B cell (primary cell): ENCODE results near the gene DTWD2.

ENCODE experiments used
- CTCF ChIP-seq: fragments of 200-600 bp; IDR thresholded peaks from one replicate; pipeline ENCODE4 v1.8.0; 2022; ENCODE audit warnings: antibody characterized with exemption, mild to moderate bottlenecking
- EZH2 ChIP-seq: IDR thresholded peaks from 2 replicates; pipeline ENCODE4 v1.6.1; 2012; ENCODE audit warnings: borderline replicate concordance, low read depth, mild to moderate bottlenecking, moderate library complexity, low read length; ENCODE audit not compliant: insufficient read depth, poor library complexity, severe bottlenecking

GRCh38 chr5:118857700-118858099 lies 130.6 kb downstream of the DTWD2 start:
- TF ChIP-seq CTCF (no peak), EZH2 (no peak)
